NCI-H526 (cell line): Measurements from ENCODE around the gene CAPG.
A peak's percentile ranks its signal among the peaks of the same experiment; 100 is the strongest.
"Not testable (repeated sequence)": the region's sequence is repeated elsewhere in the genome, so short reads cannot be mapped to it uniquely, and the experiment has no call there.

Experiments used
- DNase-seq, 2 experiments: peaks; one replicate each; lab custom pipeline; 2025; lab: John Stamatoyannopoulos, UW

Gene CAPG

DNA sequence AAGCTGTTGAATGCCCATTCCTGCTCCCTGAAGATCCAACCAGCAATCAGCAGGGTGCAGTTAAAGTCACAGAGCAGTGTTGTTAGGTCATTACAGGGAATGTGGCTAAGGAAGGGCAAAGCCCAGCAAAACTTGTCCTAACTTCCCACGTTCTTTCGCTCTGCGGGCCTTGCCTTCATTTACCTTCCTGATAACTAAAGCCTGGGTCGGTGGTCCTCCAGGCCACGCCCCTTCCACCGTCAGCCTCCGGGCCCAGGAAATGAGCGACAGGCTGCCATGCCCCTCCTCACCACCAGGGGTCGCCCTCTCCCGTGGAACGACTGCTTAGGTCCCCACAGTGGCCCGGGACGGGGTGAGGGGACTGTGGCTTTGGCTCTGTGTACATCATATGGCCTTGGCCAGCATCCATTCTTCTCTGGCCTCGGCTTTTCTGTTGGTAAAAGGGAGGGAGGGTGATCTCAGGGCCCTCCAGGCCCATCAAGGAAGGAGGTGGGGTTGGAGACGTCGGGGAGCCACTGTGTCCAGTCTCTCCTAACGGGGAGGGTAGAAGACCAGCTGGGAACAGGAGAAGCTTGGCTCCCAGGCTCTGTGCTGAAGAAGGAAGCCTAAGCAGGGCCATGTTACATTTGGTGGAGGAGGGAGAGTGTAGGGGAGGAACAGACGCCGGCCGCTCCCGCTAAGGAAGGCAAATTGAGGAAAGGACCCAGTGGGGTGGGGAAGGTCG lies 10.5 kb upstream of the CAPG start:
- peak; percentile 74 to 94 for DNase-seq

- DNase-seq, result peak in 1 of 2 experiments; percentile 26
These were observed 9.0 kb upstream of the CAPG start for GRCh38 chr2:85419009-85419675.

- peak; percentile 68 to 88 for DNase-seq
These were observed 8.2 kb upstream of the CAPG start, which contains the start of gene SH2D6 for GRCh38 chr2:85418132-85419008. Gene SH2D6, plus strand, starts transcription at chr2:85418714. Its CDS starts 10,752 bp downstream, at chr2:85429466.

DNA sequence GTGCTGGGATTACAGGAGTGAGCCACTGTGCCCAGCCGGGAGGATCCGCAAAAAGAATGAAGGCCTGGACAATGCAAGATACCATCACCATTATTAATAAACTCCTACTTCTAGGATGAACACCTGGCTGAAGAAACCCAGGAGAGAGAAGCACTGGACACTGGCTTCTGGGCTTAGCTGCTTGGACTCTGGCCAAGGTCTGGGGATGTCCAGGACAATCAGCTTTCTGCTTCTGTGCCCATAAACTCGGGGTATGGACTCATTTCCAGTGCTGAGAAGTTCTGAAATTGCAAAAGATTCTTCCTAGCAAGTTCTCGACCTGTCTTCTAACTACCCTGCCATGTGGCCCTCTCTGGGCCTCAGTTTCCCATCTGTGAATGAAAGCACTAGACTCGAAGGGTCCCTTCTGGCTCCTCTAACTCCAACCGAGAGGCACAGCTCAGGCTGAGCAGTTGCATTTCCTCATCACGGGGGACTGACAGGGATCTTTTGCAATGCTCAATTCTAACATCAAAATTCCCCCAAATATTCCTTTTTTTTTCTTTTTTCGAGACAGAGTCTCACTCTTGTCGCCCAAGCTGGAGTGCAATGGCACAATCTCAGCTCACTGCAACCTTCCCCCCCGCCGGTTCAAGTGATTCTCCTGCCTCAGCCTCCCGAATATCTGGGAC lies 5.9 kb upstream of the CAPG start:
- DNase-seq, result no peak

GRCh38 chr2:85414761-85415553 lies 4.8 kb upstream of the CAPG start:
- DNase-seq, result no peak

GRCh38 chr2:85414421-85414759 lies 4.2 kb upstream of the CAPG start:
- DNase-seq, result not testable (repeated sequence)

GRCh38 chr2:85413592-85414420 lies 3.6 kb upstream of the CAPG start:
- no peak for DNase-seq

- DNase-seq, result no peak
These were observed 1.2 kb upstream of the CAPG start for GRCh38 chr2:85411405-85411748.

DNA sequence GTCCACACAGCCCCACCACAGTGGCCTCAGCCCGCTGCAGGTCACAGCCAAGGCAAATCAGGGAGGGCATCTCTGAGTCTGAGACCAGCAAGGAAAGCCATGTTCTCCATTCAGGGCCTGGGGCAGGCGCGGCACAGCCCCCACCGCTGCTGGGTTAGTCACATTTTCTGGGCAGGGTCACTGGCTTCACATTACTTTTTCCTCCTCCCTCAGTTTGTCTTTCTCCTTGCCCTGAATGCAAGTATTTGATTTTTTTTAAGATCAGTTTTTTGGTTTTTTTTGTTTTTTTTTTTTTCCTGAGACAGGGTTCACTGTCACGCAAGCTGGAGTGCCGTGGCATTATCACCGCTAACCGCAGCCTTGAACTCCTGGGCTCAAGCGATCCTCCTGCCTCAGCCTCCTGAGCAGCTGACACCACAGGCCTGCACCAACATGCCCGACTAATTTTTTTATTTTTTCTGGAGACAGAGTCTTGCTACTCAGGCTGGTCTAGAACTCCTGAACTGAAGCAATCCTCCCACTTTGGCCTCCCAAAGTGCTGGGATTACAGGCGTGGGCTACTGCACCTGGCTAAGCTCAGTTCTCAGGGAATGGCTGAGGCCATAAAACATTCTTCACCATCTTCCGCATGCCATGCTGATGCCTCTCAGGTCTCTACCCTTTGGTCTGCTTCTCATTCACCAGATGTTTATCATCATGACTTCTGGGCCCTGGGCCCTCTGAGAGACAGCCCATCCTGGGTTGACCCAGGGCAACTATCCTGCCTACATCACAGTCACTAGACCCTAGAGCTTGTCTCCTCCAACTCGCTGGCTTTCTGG lies 628 bp upstream of the CAPG start:
- no peak for DNase-seq

GRCh38 chr2:85405201-85406059 lies 4.7 kb downstream of the CAPG start:
- DNase-seq, result no peak

- DNase-seq, result no peak
These were observed 8.3 kb downstream of the CAPG start for GRCh38 chr2:85401844-85402243.

GRCh38 chr2:85401464-85401805 lies 8.7 kb downstream of the CAPG start:
- no peak for DNase-seq

GRCh38 chr2:85400541-85401463 lies 9.4 kb downstream of the CAPG start:
- DNase-seq, result no peak

- no peak for DNase-seq
These were observed 10.1 kb downstream of the CAPG start for GRCh38 chr2:85400023-85400422.

DNA sequence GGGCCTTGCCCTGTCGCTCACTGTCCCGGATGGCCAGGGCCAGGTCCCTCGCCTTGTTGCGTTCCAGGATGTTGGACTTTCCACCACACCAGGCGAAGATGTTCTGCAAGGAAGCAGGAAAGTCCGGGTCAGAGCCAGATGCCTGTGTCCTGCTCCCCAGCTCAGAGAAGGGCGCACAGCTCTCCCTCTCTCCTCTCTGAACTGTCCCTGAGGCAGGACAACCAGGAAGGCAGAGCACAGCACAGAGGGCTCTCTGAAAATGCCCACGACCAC lies 11.0 kb downstream of the CAPG start:
- DNase-seq, result no peak

- DNase-seq, result no peak
These were observed 11.6 kb downstream of the CAPG start for GRCh38 chr2:85398426-85399182.

DNA sequence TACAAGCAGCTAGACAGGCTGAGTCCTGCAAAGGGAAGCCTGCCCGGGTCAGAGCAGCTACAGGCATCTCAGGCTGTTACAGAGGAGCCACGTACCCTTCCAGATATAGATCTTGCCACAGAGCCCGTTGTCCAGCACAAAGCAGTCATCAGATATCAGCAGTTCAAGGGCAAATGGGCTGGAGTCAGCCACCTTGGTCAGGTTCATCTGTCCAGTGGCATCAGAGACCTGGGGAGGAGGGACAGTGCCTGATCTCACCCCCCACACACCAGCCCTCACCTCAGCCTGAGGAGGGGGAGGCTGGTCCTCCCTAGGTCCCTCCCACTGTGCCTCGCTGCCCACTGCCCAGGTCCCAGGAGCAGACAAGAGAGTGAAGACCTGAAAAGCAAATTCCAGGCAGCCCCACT lies 12.2 kb downstream of the CAPG start:
- no peak for DNase-seq
